ENCODE results near the gene IL18.

GRCh38 chr11:112212710-112213109, 48.8 kb upstream of the IL18 start:
- TF ChIP-seq CTCF (IDR thresholded peaks at IDR 0.05) (no peak), MAX (IDR thresholded peaks at IDR 0.05) (no peak), CHD2 (IDR thresholded peaks at IDR 0.05; ENCODE audit: low read length, partially characterized antibody) (no peak), SREBF2 (IDR thresholded peaks at IDR 0.05) (no peak)
